Testis (tissue), 3 donors: ENCODE results near the gene KANK3. TPM values are rescaled to one million over a fixed set of nuclear protein-coding genes. Genes with fewer than 3 reads are reported as not detected.
"Not testable (repeated sequence)": the region's sequence is repeated elsewhere in the genome, so short reads cannot be mapped to it uniquely, and the experiment has no call there.

ENCODE experiments used
- DNase-seq: peaks from one replicate; pipeline ENCODE4 v3.0.0-alpha.2; 2019
- H3K27ac ChIP-seq, 2 donors: fragments of 200-600 bp; sonication (generic); one replicate each; pipeline ENCODE4 v1.5.1; 2019
- H3K27me3 ChIP-seq: fragments of 200-600 bp; sonication (generic); one replicate; pipeline ENCODE4 v1.5.1; 2019
- H3K36me3 ChIP-seq: fragments of 200-600 bp; sonication (generic); one replicate; pipeline ENCODE4 v1.5.1; 2017; ENCODE audit warnings: low read depth; ENCODE audit errors: missing control alignments
- H3K4me1 ChIP-seq: fragments of 200-600 bp; sonication (generic); one replicate; pipeline ENCODE4 v1.5.1; 2019
- H3K4me3 ChIP-seq, 2 donors: fragments of 200-600 bp; sonication (generic); one replicate each; pipeline ENCODE4 v1.5.1; 2017 to 2019
- H3K9me3 ChIP-seq: fragments of 200-600 bp; sonication (generic); one replicate; pipeline ENCODE4 v1.5.1; 2017
- POLR2A ChIP-seq: fragments of 450-650 bp; IDR thresholded peaks from one replicate; pipeline ENCODE4 v1.6.1; 2017; ENCODE audit warnings: antibody characterized with exemption, mild to moderate bottlenecking, moderate library complexity
- WGBS, 2 donors: methylation state at CpG; one replicate each; pipeline ENCODE4 v1.1.5; 2018; 5-methylcytosine and 5-hydroxymethylcytosine counted together
- intact Hi-C: fragments of 100-400 bp; cut with DNase I; formaldehyde crosslinking; loops from one replicate; pipeline ENCODE4 v1.15.1; 2023; ENCODE audit warnings: low total_unique reads
- polyA plus RNA-seq: library from polyadenylated mRNA; stranded (reverse); fragments of 350-450 nt; fragmentation: Illumina TruSeq; extraction: RNeasy Lipid Tissue Mini Kit (QIAGEN cat#74804); gene quantifications from one replicate; pipeline ENCODE4 v1.2.3, GENCODE V29; 2014; ENCODE audit warnings: low read depth, low replicate concordance; ENCODE audit not compliant: insufficient read depth
- total RNA-seq, 2 donors: library from RNA; depleted of rRNA; stranded (reverse); fragments of >200 nt; gene quantifications; one replicate each; pipeline ENCODE4 v1.2.3, GENCODE V29; 2016
- TF ChIP-seq, protein P1 (sequence below), 3 experiments: fragments of 450-650 bp in 2 of 3; fragments of 200-600 bp in 1 of 3; sonication (generic) in 1 of 3; IDR thresholded peaks; one replicate each; pipeline ENCODE4 v1.5.1; 2016 to 2019; ENCODE audit warnings: antibody characterized with exemption in 3 of 3, mild to moderate bottlenecking in 2 of 3, moderate library complexity in 1 of 3

KANK3 gene
- total and polyA plus RNA-seq, 3 donors from 2014 or later: 4.1 to 13.2 (median 7.1) TPM

DNA sequence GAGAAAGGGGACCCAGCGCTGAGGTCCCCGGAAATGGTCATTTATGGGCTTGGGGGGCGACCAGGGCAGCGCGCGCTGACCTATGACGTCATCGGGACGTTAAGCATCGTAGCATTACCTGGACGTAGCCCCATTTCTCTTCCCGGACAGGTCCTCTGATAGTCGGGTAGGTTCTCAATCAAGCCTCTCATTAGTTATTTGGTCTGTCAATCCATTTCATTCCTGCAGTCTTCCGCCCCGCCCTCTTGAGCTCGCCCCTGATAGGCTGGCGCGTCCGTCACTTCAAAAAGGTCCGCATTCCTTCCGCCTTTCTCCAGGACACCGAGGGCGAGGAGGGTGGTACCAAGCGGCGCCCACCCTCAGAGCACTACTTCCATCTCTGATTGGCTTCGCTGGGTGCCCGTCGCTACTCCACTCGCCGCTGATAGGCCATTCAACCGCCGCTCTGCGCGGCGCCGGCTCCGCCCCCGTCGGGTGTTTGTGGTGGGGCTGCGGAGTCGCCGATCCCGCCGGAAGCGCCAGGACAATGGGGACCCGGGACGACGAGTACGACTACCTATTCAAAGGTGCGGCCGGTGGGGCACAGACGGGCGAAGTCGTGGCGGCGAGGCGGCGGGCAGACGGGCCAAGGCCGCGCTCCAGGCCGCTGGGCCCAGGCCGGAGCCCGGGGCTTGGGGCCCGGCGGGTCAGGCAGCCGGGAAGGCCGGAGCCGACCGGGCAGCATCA, 47.0 kb upstream of the KANK3 start, which contains the start of gene RAB11B:
Gene RAB11B (plus strand): TSS at position 470 of the 726 bp plus-strand sequence. CDS start 57 bp downstream, at position 527.
- Histone ChIP-seq H3K9me3 (no peaks in the 10 kb centered on the region), H3K36me3 (no peaks in the 10 kb centered on the region), H3K27ac (peak within 1 kb of the TSS; percentile 92 to 100), H3K4me1 (peaks cover 40% of the 10 kb centered on the region), H3K27me3 (no peaks in the 10 kb centered on the region), H3K4me3 (peak within 1 kb of the TSS; percentile 75 to 100)
- TF ChIP-seq, protein P1, sequence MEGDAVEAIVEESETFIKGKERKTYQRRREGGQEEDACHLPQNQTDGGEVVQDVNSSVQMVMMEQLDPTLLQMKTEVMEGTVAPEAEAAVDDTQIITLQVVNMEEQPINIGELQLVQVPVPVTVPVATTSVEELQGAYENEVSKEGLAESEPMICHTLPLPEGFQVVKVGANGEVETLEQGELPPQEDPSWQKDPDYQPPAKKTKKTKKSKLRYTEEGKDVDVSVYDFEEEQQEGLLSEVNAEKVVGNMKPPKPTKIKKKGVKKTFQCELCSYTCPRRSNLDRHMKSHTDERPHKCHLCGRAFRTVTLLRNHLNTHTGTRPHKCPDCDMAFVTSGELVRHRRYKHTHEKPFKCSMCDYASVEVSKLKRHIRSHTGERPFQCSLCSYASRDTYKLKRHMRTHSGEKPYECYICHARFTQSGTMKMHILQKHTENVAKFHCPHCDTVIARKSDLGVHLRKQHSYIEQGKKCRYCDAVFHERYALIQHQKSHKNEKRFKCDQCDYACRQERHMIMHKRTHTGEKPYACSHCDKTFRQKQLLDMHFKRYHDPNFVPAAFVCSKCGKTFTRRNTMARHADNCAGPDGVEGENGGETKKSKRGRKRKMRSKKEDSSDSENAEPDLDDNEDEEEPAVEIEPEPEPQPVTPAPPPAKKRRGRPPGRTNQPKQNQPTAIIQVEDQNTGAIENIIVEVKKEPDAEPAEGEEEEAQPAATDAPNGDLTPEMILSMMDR (IDR thresholded peaks at IDR 0.05): no peak
- TF ChIP-seq POLR2A: no peak
- DNase-seq: peak; percentile 100
- intact Hi-C loops: no loop called here
- 1% methylated on average over 53 to 70 of the region's 70 CpGs for WGBS, 2 donors

DNA sequence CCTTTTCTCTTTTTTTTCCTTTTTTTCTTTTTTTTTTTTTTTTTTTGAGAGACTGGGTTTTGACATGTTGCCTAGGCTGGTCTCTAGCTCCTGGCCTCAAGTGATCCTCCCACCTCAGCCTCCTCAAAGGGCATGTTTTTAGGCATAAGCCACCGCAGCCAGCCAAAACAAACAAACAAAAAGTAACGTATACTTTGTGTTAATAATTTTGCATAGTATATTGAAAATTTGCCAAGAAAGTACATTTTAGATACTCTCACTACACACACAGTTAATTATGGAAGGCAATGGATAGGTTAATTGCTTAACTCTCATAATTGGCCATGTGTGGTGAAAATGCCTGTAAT, 45.5 kb upstream of the KANK3 start:
- TF ChIP-seq, protein P1 (IDR thresholded peaks at IDR 0.05): no peak
- no peak for TF ChIP-seq POLR2A
- DNase-seq: no peak
- H3K9me3 ChIP-seq: no peaks in the 10 kb centered on the region
- no peaks in the 10 kb centered on the region for H3K27me3 ChIP-seq
- H3K4me1 ChIP-seq: peaks cover 27% of the 10 kb centered on the region
- WGBS, 2 donors: 33 to 39% methylated on average over 2 of the region's 2 CpGs
- intact Hi-C loops: no loop called here
- no peaks in the 10 kb centered on the region for H3K36me3 ChIP-seq
- no peak overlapping the region for H3K27ac ChIP-seq
- H3K4me3 ChIP-seq: no peak overlapping the region

DNA sequence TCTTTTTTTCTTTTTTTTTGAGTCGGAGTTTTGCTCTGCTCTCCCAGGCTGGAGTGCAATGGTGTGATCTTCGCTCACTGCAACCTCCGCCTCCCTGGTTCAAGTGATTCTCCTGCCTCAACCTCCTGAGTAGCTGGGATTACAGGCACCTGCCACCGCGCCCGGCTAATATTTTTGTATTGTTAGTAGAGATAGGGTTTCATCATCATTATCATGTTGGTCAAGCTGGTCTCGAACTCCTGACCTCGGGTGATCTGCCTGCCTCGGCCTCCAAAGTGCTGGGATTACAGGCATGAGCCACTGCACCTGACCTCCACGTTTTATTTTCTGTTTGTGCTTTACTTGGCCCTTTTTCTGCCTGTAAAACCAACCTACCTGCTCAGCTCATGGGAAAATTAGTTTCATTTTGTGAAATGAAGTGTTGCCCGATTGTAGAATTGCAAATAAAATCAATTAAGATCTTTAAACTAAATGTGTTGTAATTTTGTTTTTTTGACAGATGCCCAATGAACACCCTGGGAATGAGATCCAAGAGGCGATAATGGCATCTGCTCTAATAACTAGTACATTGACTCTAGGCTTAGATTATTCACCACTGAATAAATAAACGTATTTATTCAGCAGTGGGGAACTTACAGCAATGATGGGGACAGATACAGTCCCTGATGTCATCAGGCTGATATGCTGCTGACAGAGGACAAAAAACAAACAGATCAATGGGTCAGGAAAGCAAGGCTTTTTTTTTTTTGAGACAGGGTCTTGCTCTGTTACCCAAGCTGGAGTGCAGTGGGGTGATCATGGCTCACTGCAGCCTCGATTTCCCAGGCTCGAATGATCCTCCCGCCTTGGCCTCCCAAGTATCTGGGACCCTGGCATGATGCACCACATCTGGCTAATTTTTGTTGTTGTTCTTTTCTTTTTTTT, 44.9 kb upstream of the KANK3 start:
- H3K27ac ChIP-seq: no peak overlapping the region
- no peaks in the 10 kb centered on the region for H3K27me3 ChIP-seq
- H3K9me3 ChIP-seq: no peaks in the 10 kb centered on the region
- TF ChIP-seq, protein P1 (IDR thresholded peaks at IDR 0.05): no peak
- no peak for TF ChIP-seq POLR2A
- intact Hi-C loops: no loop called here
- no peak overlapping the region for H3K4me3 ChIP-seq
- peaks cover 21% of the 10 kb centered on the region for H3K4me1 ChIP-seq
- no peaks in the 10 kb centered on the region for H3K36me3 ChIP-seq
- no peak for DNase-seq
- 85% methylated on average over 16 of the region's 16 CpGs for WGBS, 2 donors

DNA sequence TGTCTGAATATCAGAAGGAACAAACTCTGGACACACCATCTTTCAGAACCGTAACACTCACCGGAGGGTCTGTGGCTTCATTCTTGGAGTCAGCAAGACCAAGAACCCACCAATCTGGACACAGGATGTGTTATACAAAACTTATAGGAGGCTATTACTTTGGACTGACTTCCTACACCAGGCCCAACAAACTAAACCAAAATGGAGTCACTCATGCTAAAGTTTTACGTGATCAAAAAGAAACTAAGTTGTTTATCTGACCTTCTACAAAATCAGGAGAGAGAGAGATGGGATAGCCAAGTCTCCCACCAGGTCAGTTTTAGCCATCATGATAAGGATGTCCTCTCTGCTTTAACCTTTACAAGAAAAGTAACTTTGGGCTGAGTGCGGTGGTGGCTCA, 43.9 kb upstream of the KANK3 start:
- Histone ChIP-seq H3K9me3 (no peaks in the 10 kb centered on the region), H3K36me3 (no peaks in the 10 kb centered on the region), H3K4me1 (peaks cover 12% of the 10 kb centered on the region), H3K4me3 (no peak overlapping the region), H3K27me3 (no peaks in the 10 kb centered on the region), H3K27ac (no peak overlapping the region)
- DNase-seq: no peak
- intact Hi-C loops: no loop called here
- 69 to 77% methylated on average over 4 of the region's 4 CpGs for WGBS, 2 donors
- TF ChIP-seq, protein P1 (IDR thresholded peaks at IDR 0.05): no peak
- TF ChIP-seq POLR2A: no peak

DNA sequence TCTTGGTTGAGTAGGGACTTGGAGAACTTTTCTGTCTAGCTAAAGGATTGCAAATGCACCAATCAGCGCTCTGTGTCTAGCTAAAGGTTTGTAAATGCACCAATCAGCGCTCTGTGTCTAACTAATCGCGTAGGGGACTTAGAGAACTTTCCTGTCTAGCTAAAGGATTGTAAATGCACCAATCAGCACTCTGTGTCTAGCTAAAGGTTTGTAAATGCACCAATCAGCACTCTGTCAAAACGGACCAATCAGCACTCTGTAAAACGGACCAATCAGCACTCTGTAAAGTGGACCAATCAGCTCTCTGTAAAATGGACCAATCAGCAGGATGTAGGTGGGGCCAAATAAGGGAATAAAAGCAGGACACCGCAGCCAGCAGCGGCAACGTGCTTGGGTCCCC, 43.4 kb upstream of the KANK3 start:
- H3K4me1 ChIP-seq, DNase-seq, H3K9me3 ChIP-seq, intact Hi-C loops, H3K27me3 ChIP-seq, H3K4me3 ChIP-seq, H3K36me3 ChIP-seq, H3K27ac ChIP-seq: not testable (repeated sequence)
- WGBS, 2 donors: 82 to 92% methylated on average over 9 of the region's 9 CpGs

DNA sequence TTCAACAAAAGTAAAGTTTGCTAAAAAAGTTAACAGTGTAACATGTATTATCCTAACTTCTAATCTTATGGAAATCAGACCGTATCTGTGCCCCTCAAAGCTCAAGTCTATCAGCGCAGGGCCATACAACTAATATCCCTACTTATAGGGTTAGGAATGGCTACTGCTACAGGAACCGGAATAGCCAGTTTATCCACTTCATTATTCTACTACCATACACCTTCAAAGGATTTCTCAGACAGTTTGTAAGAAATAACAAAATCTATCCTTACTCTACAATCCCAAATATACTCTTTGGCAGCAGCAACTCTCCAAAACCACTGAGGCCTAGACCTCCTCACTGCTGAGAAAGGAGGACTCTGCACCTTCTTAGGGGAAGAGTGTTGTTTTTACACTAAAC, 42.5 kb upstream of the KANK3 start:
- intact Hi-C loops, H3K4me1 ChIP-seq, H3K9me3 ChIP-seq, DNase-seq, H3K27ac ChIP-seq, H3K4me3 ChIP-seq, H3K27me3 ChIP-seq, H3K36me3 ChIP-seq: not testable (repeated sequence)
- 87 to 93% methylated on average over 3 of the region's 3 CpGs for WGBS, 2 donors

DNA sequence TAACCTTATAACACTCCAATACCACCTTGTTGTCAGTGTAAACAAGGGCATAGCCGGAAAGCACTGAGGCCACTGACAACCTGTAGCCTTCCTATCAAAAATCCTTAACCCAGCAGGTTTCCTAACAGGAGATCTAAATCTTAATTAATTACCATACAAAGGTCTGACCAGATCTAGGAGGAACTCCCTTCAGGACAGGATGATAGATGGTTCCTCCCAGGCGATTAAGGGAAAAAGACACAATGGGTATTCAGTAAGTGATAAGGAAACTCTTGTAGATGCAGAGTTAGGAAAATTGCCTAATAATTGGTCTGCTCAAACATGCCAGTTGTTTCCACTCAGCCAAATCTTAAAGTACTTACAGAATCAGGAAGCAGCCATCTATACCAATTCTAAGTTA, 42.0 kb upstream of the KANK3 start:
- DNase-seq, H3K4me3 ChIP-seq, H3K36me3 ChIP-seq, intact Hi-C loops, H3K9me3 ChIP-seq, H3K27me3 ChIP-seq, H3K4me1 ChIP-seq, H3K27ac ChIP-seq: not testable (repeated sequence)
- 71 to 75% methylated on average over 2 of the region's 2 CpGs for WGBS, 2 donors

DNA sequence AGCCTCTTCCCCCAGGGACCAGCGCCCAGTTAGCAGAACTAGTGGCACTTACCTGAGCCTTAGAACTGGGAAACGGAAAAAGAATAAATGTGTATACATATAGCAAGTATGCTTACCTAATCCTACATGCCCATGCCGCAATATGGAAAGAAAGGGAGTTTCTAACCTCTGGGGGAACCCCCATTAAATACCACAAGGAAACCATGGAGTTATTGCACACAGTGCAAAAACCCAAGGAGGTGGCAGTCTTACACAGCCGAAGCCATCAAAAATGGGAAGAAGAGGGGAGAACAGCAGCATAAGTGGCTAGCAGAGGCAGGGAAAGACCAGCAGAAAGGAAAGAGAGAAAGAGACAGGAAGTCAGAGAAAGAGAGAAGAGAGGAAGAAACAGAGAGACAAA, 41.5 kb upstream of the KANK3 start:
- H3K4me3 ChIP-seq, H3K27ac ChIP-seq, intact Hi-C loops: not testable (repeated sequence)

More for the DNA sequence above, 41.5 kb upstream of the KANK3 start:
- H3K27me3 ChIP-seq, DNase-seq, H3K36me3 ChIP-seq, H3K9me3 ChIP-seq, H3K4me1 ChIP-seq: not testable (repeated sequence)
- WGBS, 2 donors: 90 to 94% methylated on average over 4 of the region's 4 CpGs
